Mesenchymal stem cell (in vitro differentiated cells and primary cell): ENCODE data around the gene SMC6.

ENCODE experiments used
- DNase-seq: peaks from one replicate; pipeline ENCODE4 v3.0.0-alpha.2; 2013
- H2AFZ ChIP-seq: one replicate; pipeline ENCODE4 v1.6.1; 2013; ENCODE audit warnings: low read depth, mild to moderate bottlenecking, control low read depth, inconsistent platforms, low read length, moderate library complexity
- H2AK5ac ChIP-seq: 2 replicates; pipeline ENCODE4 v1.6.1; 2013; ENCODE audit warnings: low read length, moderate library complexity, mild to moderate bottlenecking, inconsistent platforms; ENCODE audit not compliant: severe bottlenecking
- H2BK120ac ChIP-seq: one replicate; pipeline ENCODE4 v1.6.1; 2013; ENCODE audit warnings: low read depth, mild to moderate bottlenecking, inconsistent platforms, low read length, moderate library complexity
- H2BK12ac ChIP-seq, 2 experiments: one replicate each; pipeline ENCODE4 v1.6.1; 2013; ENCODE audit warnings: inconsistent platforms in 2 of 2, low read length in 2 of 2, mild to moderate bottlenecking in 2 of 2, moderate library complexity in 2 of 2, control low read depth in 1 of 2
- H2BK15ac ChIP-seq: one replicate; pipeline ENCODE4 v1.6.1; 2013; ENCODE audit warnings: mild to moderate bottlenecking, low read depth, inconsistent platforms; ENCODE audit not compliant: poor library complexity, severe bottlenecking
- H2BK5ac ChIP-seq: 2 replicates; pipeline ENCODE4 v1.6.1; 2013; ENCODE audit warnings: low read depth, mild to moderate bottlenecking, low read length, control low read depth, inconsistent platforms; ENCODE audit not compliant: poor library complexity, severe bottlenecking
- H3K14ac ChIP-seq, 2 experiments: one replicate each; pipeline ENCODE4 v1.6.1; 2013; ENCODE audit warnings: inconsistent platforms in 2 of 2, low read length in 2 of 2, control low read depth in 1 of 2, mild to moderate bottlenecking in 1 of 2, moderate library complexity in 1 of 2
- H3K18ac ChIP-seq, 2 experiments: one replicate each; pipeline ENCODE4 v1.6.1; 2013; ENCODE audit warnings: inconsistent platforms in 2 of 2, low read length in 2 of 2, control low read depth in 1 of 2, low read depth in 1 of 2, mild to moderate bottlenecking in 1 of 2
- H3K23ac ChIP-seq, 2 experiments: one replicate each; pipeline ENCODE4 v1.6.1; 2013; ENCODE audit warnings: inconsistent platforms in 2 of 2, low read length in 2 of 2, mild to moderate bottlenecking in 2 of 2, moderate library complexity in 2 of 2, control low read depth in 1 of 2
- H3K27ac ChIP-seq: 2 replicates; pipeline ENCODE4 v1.5.1; 2013; ENCODE audit warnings: mild to moderate bottlenecking, moderate library complexity, low read length, control low read depth, inconsistent platforms; ENCODE audit not compliant: poor library complexity, severe bottlenecking
- H3K27me3 ChIP-seq, 2 experiments: 2 replicates each; pipeline versions ENCODE4 v1.6.1 to v1.7.0; 2013; ENCODE audit warnings: low read length in 2 of 2, mild to moderate bottlenecking in 2 of 2, moderate library complexity in 2 of 2, control low read depth in 1 of 2, inconsistent platforms in 1 of 2; ENCODE audit not compliant: control insufficient read depth in 1 of 2, insufficient read depth in 1 of 2
- H3K36me3 ChIP-seq, 2 experiments: 2 replicates each; pipeline versions ENCODE4 v1.6.1 to v1.7.0; 2013; ENCODE audit warnings: low read length in 2 of 2, control low read depth in 1 of 2, inconsistent platforms in 1 of 2, low read depth in 1 of 2, mild to moderate bottlenecking in 1 of 2; ENCODE audit not compliant: insufficient read depth in 2 of 2, control insufficient read depth in 1 of 2
- H3K4ac ChIP-seq, 2 experiments: one replicate each; pipeline ENCODE4 v1.6.1; 2013; ENCODE audit warnings: inconsistent platforms in 2 of 2, low read length in 2 of 2, mild to moderate bottlenecking in 2 of 2, moderate library complexity in 2 of 2, control low read depth in 1 of 2, low read depth in 1 of 2
- H3K4me1 ChIP-seq: 2 replicates; pipeline ENCODE4 v1.6.1; 2013; ENCODE audit warnings: low read depth, low read length, control low read depth; ENCODE audit not compliant: control insufficient read depth, insufficient read depth
- H3K4me2 ChIP-seq: 2 replicates; pipeline ENCODE4 v1.6.1; 2013; ENCODE audit warnings: low read length, mild to moderate bottlenecking, inconsistent platforms; ENCODE audit not compliant: poor library complexity, severe bottlenecking
- H3K4me3 ChIP-seq, 2 experiments: 2 replicates each; pipeline versions ENCODE4 v1.5.1 to v1.7.0; 2013; ENCODE audit warnings: low read length in 2 of 2, mild to moderate bottlenecking in 2 of 2, control low read depth in 1 of 2, low read depth in 1 of 2; ENCODE audit not compliant: insufficient read depth in 1 of 2
- H3K79me1 ChIP-seq: replicated peaks from 2 replicates; pipeline ENCODE4 v1.6.1; 2013; ENCODE audit warnings: mild to moderate bottlenecking, control low read depth, low read length, inconsistent platforms; ENCODE audit not compliant: poor library complexity, severe bottlenecking
- H3K9ac ChIP-seq: 2 replicates; pipeline ENCODE4 v1.7.0; 2013; ENCODE audit warnings: mild to moderate bottlenecking, low read length, moderate library complexity
- H3K9me3 ChIP-seq: 2 replicates; pipeline ENCODE4 v1.7.0; 2013; ENCODE audit warnings: mild to moderate bottlenecking, low read length; ENCODE audit not compliant: control insufficient read depth
- H4K8ac ChIP-seq: one replicate; pipeline ENCODE4 v1.6.1; 2013; ENCODE audit warnings: inconsistent platforms, mild to moderate bottlenecking, low read length, moderate library complexity
- H4K91ac ChIP-seq: one replicate; pipeline ENCODE4 v1.6.1; 2013; ENCODE audit warnings: mild to moderate bottlenecking, low read length, inconsistent platforms
- WGBS: methylation state at CpG from one replicate; pipeline ENCODE4 v1.1.7; 2013; ENCODE audit warnings: mixed read lengths; 5-methylcytosine and 5-hydroxymethylcytosine counted together

SMC6 gene

DNA sequence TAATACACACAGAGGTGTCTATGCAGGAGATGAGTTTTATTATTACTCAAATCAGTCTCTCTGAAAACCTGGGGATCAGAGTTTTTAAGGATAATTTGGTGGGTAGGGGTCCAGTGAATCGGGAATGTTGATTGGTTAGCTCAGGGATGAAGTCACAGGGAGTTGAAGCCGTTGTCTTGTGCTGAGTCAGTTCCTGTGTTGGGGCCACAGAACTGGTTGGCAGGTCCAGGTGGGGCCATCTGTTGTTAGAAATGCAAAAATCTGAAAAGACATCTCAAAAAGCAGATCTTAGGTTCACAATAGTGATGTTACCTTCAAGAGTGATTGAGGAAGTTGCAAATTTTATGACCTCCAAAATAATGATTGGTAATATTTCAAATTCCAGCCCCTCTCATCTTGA, 126.2 kb downstream of the SMC6 start:
- Histone ChIP-seq H3K4ac (no peak overlapping the region), H3K14ac (no peak overlapping the region), H2AK5ac (no peak overlapping the region), H4K91ac (no peak overlapping the region), H3K36me3 (peaks cover 0 to 2% of the 10 kb centered on the region in 2 experiments), H3K9ac (no peak overlapping the region), H3K27ac (no peak overlapping the region), H3K4me3 (no peak overlapping the region), H3K23ac (no peak overlapping the region), H3K4me2 (no peak overlapping the region), H4K8ac (no peak overlapping the region), H3K27me3 (no peaks in the 10 kb centered on the region), H2BK5ac (no peak overlapping the region), H2BK12ac (no peak overlapping the region), H3K4me1 (peaks cover 8% of the 10 kb centered on the region), H3K9me3 (no peaks in the 10 kb centered on the region), H3K79me1 (no peaks in the 10 kb centered on the region), H2BK15ac (no peak overlapping the region), H3K18ac (no peak overlapping the region), H2BK120ac (no peak overlapping the region), H2AFZ (no peak overlapping the region)
- 51% methylated on average over 2 of the region's 2 CpGs for WGBS
- DNase-seq, result no peak

DNA sequence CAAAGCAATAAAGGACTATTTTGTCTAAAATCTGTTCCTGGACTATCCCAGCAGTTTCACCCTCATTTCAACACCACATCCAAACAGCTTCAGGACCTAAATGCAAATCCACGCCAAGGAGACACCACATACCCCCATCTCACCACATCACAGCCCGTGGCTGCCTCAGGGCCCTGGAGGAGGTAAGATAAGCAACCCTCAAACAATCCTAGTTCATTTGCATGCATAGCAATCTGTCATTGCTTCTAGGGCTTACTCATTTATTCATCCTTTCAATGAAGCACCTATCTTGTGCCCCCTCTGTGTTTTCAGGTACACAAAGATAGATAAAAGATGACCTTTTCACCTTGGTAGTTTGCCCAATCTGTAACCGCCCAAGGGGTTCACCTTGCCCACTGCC, 126.6 kb downstream of the SMC6 start:
- Histone ChIP-seq H4K8ac (no peak overlapping the region), H2BK15ac (no peak overlapping the region), H3K4me2 (no peak overlapping the region), H2BK120ac (no peak overlapping the region), H3K14ac (no peak overlapping the region), H3K36me3 (peaks cover 0 to 2% of the 10 kb centered on the region in 2 experiments), H3K4me1 (peaks cover 8% of the 10 kb centered on the region), H3K4me3 (no peak overlapping the region), H3K23ac (no peak overlapping the region), H3K18ac (no peak overlapping the region), H3K9me3 (no peaks in the 10 kb centered on the region), H3K4ac (no peak overlapping the region), H3K79me1 (no peaks in the 10 kb centered on the region), H3K27ac (no peak overlapping the region), H2AK5ac (no peak overlapping the region), H4K91ac (no peak overlapping the region), H3K27me3 (no peaks in the 10 kb centered on the region), H2BK5ac (no peak overlapping the region), H3K9ac (no peak overlapping the region), H2BK12ac (no peak overlapping the region), H2AFZ (no peak overlapping the region)
- WGBS, result 65% methylated on average over 3 of the region's 3 CpGs
- DNase-seq, result no peak

DNA sequence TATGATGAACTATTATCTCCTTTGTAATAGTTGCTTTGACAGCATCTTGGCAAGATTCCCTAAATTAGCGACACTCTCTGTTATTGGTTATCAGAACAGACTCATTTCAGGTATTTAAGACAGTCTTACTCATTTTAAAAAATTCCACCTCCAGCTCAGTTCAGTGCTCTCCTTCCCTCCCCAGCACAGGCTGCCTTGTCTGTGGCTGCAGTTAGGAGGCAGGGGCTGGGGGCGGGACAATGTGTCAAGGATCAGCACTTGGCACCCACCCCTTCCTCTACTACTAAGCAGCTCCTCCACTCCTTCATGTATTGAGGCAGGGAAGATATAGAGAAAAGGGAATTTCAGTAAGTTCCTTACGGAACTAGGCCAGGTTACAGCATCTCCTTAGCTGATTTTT, 128.2 kb downstream of the SMC6 start:
- Histone ChIP-seq H4K8ac (no peak overlapping the region), H3K23ac (no peak overlapping the region), H2BK5ac (no peak overlapping the region), H2AK5ac (no peak overlapping the region), H3K79me1 (no peaks in the 10 kb centered on the region), H2AFZ (no peak overlapping the region), H3K4ac (no peak overlapping the region), H3K9me3 (no peaks in the 10 kb centered on the region), H3K4me1 (peaks cover 12% of the 10 kb centered on the region), H3K36me3 (peaks cover 0 to 2% of the 10 kb centered on the region in 2 experiments), H2BK15ac (no peak overlapping the region), H3K4me3 (no peak overlapping the region), H2BK12ac (no peak overlapping the region), H3K9ac (no peak overlapping the region), H3K14ac (no peak overlapping the region), H3K27me3 (no peaks in the 10 kb centered on the region), H2BK120ac (no peak overlapping the region), H3K18ac (no peak overlapping the region), H4K91ac (no peak overlapping the region), H3K27ac (no peak overlapping the region), H3K4me2 (no peak overlapping the region)
- 94% methylated on average over 2 of the region's 3 CpGs for WGBS
- DNase-seq, result no peak

DNA sequence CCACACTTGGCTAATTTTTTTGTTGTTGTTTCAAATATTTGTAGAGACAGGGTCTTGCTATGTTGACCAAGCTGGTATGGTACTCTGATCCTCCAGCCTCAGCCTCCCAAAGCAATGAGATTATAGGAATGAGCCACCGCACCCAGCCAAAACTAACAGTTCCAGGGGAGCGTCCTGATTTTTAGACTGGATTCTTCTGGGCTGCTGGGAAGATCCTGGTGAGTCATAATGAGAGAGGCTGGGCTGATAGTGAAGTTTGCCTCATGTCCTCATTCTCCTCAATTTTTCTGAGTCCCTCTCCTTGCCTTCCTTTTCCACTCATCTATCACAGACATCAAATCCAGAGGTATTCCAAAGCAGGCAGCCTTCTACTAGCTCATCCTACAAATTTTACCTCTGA, 131.8 kb downstream of the SMC6 start:
- Histone ChIP-seq H3K4me2 (no peak overlapping the region), H3K27me3 (no peaks in the 10 kb centered on the region), H3K4ac (no peak overlapping the region), H2AFZ (no peak overlapping the region), H2BK5ac (no peak overlapping the region), H4K8ac (no peak overlapping the region), H3K9me3 (no peaks in the 10 kb centered on the region), H3K4me1 (peaks cover 10% of the 10 kb centered on the region), H2AK5ac (no peak overlapping the region), H2BK12ac (no peak overlapping the region), H4K91ac (no peak overlapping the region), H3K9ac (no peak overlapping the region), H3K79me1 (no peaks in the 10 kb centered on the region), H2BK15ac (no peak overlapping the region), H3K23ac (no peak overlapping the region), H3K4me3 (no peak overlapping the region), H2BK120ac (no peak overlapping the region), H3K14ac (no peak overlapping the region), H3K36me3 (peaks cover 0 to 2% of the 10 kb centered on the region in 2 experiments), H3K27ac (no peak overlapping the region), H3K18ac (no peak overlapping the region)
- WGBS, result no CpG with 5 or more reads among the region's 2 CpGs
- DNase-seq, result peak; percentile 15
